ENCODE data around the gene FAM83C.

GRCh38 chr20:35333606-35334005 is 41.4 kb upstream of the FAM83C start:
- TF ChIP-seq CTCF (IDR thresholded peaks at IDR 0.05): no peak
- no peak for TF ChIP-seq POLR2A (IDR thresholded peaks at IDR 0.05)

All from Peyer's patch (tissue), 4 donors.